ENCODE results near the gene PLCB4. TPM values are rescaled to one million over a fixed set of nuclear protein-coding genes. Genes with fewer than 3 reads are reported as not detected.

The PLCB4 gene
- total RNA-seq, 1 donor from 2014 or later = 10.5 TPM

- Mint-ChIP-seq H3K36me3 (ENCODE audit: low read depth, unreplicated experiment) (no peaks in the 10 kb centered on the region), H3K4me1 (ENCODE audit: unreplicated experiment) (peaks cover 12% of the 10 kb centered on the region), H3K9me3 (ENCODE audit: unreplicated experiment) (no peaks in the 10 kb centered on the region), H3K27ac (ENCODE audit: unreplicated experiment) (no peak overlapping the region), H3K27me3 (ENCODE audit: unreplicated experiment) (no peaks in the 10 kb centered on the region), H3K4me3 (ENCODE audit: unreplicated experiment) (no peak overlapping the region)
- DNase-seq (ENCODE audit: low spot score) = no peak
- TF ChIP-seq CTCF (IDR thresholded peaks at IDR 0.05; ENCODE audit: unreplicated experiment) = no peak
Observed at GRCh38 chr20:9520086-9520485, 451.2 kb downstream of the PLCB4 start.

DNA sequence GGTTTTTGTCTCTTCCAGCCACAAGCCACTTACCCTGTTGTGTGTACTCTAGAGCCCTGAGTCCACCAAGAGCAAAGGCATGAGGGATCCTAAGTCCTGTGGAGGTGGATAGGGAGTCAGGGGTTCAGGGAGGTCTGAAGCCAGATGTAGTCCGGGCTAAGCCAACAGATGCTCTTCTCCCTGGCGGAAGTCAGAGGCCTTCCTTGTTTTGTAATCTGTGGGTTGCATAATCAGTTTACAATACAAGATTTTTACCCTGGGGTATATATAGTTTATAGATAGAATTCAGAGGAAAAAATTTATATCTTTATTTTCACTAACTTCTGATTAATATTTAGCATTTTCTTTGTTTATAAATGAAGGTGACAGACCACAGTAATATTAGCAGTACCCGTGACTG, 454.7 kb downstream of the PLCB4 start:
- TF ChIP-seq CTCF (IDR thresholded peaks at IDR 0.05; ENCODE audit: unreplicated experiment) = no peak
- H3K4me1 Mint-ChIP-seq (ENCODE audit: unreplicated experiment) = no peaks in the 10 kb centered on the region
- no peaks in the 10 kb centered on the region for H3K36me3 Mint-ChIP-seq (ENCODE audit: low read depth, unreplicated experiment)
- no peak for DNase-seq (ENCODE audit: low spot score)
- no peak overlapping the region for H3K27ac Mint-ChIP-seq (ENCODE audit: unreplicated experiment)
- H3K27me3 Mint-ChIP-seq (ENCODE audit: unreplicated experiment) = no peaks in the 10 kb centered on the region
- H3K4me3 Mint-ChIP-seq (ENCODE audit: unreplicated experiment) = no peak overlapping the region
- H3K9me3 Mint-ChIP-seq (ENCODE audit: unreplicated experiment) = no peaks in the 10 kb centered on the region

Data from endothelial cell (in vitro differentiated cells).